A172 (cell line): ENCODE measurements around the gene PEX3. TPM values are rescaled to one million over a fixed set of nuclear protein-coding genes. Genes with fewer than 3 reads are reported as not detected.

ENCODE experiments used
- DNase-seq: peaks from one replicate; pipeline ENCODE4 v3.0.0-alpha.2; 2015; ENCODE audit warnings: low spot score
- total RNA-seq: library from RNA; depleted of rRNA; stranded (reverse); fragments of >200 nt; shearing (Covaris generic); gene quantifications from 2 replicates; pipeline ENCODE4 v1.2.3, GENCODE V29; 2014; rRNA removed

PEX3 gene
- total RNA-seq, 1 experiment from 2014 or later: 24.7 TPM

DNA sequence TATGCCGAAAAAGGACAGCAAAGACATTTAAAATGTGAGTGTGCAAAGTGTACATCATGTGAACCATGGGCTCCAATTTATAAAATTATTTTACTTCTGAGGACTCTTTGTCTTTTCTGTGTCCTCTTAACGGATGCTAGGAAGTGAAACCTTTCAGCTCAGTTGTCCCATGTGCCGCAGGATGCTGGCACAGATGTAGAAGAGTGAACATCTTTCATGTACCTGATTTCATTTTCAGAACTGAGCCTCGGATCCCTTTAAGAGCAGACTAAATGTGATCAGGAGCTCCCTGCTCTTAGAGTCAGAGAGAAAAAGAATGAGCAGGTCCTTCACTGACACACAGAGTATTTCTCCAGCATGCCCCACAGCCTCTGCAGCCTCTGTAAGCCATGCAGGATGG, 88.5 kb downstream of the PEX3 start:
- DNase-seq: no peak

DNA sequence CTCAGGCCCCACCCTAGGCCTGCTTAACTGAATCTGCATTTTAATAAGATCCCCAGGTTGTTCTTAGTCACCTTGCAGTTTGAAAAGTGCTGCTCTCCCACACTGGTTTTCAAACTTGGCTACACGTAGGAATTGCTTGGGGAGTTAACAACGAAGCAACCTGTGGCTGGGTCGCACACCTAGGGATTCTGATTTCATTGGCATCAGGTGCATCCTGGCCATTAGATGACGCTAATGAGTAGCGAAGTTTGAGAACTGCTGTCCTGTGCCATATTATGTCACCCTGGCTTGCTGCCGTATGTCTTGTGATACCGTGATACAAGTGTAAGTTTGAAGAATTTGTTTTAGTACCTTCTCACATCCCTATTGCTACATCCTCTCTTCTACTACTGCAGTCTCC, 89.1 kb downstream of the PEX3 start:
- DNase-seq: no peak

DNA sequence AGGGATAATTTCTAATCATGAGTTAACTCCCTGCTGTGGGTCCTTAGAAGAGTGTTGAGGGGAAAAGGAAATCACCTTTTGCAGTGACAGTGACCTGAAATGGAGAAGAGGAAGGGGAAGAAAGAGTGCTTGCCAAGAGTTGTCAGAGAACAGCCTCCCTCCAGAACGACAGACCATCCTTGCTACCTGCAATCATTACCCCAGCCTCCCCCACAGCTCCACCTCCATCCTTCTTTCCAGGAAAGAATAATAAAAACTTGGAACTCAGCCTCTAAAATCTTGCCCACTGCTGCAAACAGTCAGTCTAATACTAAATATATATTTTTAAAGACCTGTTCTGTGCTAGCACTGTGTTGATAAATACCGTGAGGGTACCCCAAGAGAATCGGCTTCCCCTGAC, 89.6 kb downstream of the PEX3 start:
- no peak for DNase-seq

Other genes with a start within 250 kb of the PEX3 start
- gene ADAT2, start 110 bp upstream of the PEX3 start, total RNA-seq: 1.8 and 3.1 TPM in 2 replicates
- gene FUCA2, start 60.9 kb downstream of the PEX3 start, total RNA-seq: 88.9 and 95.2 TPM in 2 replicates
- gene PHACTR2, start 227.2 kb downstream of the PEX3 start, total RNA-seq: 15.5 and 21.3 TPM in 2 replicates